H1 (cell line): ENCODE data around the gene DCLK1.

Experiments
- CREB1 ChIP-seq: IDR thresholded peaks from 2 replicates; pipeline ENCODE4 v1.6.1; 2012; ENCODE audit warnings: inconsistent platforms
- EP300 ChIP-seq, 2 experiments: IDR thresholded peaks; 1 replicate in 1 of 2; 2 replicates in 1 of 2; pipeline ENCODE4 v1.6.1; 2011 to 2012; ENCODE audit warnings: low read depth in 2 of 2, low read length in 2 of 2, mild to moderate bottlenecking in 2 of 2, borderline replicate concordance in 1 of 2, inconsistent platforms in 1 of 2, moderate library complexity in 1 of 2
- POLR2A ChIP-seq, 2 experiments: IDR thresholded peaks; 1 replicate in 1 of 2; 2 replicates in 1 of 2; pipeline ENCODE4 v1.6.1; 2011; ENCODE audit warnings: low read depth in 2 of 2, low read length in 2 of 2, mild to moderate bottlenecking in 2 of 2; ENCODE audit errors: control extremely low read depth in 1 of 2
- TF ChIP-seq, protein P1 (sequence below): IDR thresholded peaks from 2 replicates; pipeline ENCODE4 v1.6.1; 2011; ENCODE audit warnings: low read depth, mild to moderate bottlenecking, low read length; ENCODE audit not compliant: insufficient read depth
- TF ChIP-seq, protein P2 (sequence below), 3 experiments: IDR thresholded peaks; 1 replicate in 2 of 3; 2 replicates in 1 of 3; pipeline versions ENCODE4 v1.5.1 to v1.6.1; 2011; ENCODE audit warnings: low read length in 3 of 3, mild to moderate bottlenecking in 3 of 3, inconsistent platforms in 2 of 3, low read depth in 1 of 3, moderate library complexity in 1 of 3; ENCODE audit not compliant: insufficient read depth in 1 of 3; ENCODE audit errors: control extremely low read depth in 1 of 3
- TF ChIP-seq, protein P3 (sequence below): IDR thresholded peaks from 2 replicates; pipeline ENCODE4 v1.6.1; 2012; ENCODE audit warnings: low read length, inconsistent platforms

DNA sequence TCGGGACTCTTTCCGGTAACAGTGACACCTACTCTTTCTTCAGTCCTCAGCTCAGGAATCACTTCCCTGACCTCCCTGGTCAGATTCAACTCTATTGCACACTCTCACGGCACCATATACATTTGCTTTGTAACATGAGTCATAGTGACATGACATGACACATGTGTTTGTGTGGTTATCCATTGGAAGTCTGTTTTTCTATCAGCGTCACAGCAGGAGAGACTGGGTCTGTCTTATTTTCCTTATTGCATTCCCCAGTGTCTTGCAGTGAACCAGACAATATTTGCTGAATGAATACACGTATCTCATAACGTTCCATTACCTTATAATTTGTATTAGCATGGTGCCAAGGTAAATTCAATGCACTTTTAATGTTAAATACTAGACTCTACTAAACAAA, 102.0 kb downstream of the DCLK1 start:
- TF ChIP-seq, protein P1, sequence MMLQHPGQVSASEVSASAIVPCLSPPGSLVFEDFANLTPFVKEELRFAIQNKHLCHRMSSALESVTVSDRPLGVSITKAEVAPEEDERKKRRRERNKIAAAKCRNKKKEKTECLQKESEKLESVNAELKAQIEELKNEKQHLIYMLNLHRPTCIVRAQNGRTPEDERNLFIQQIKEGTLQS: no peak
- TF ChIP-seq POLR2A (IDR thresholded peaks at IDR 0.05; ENCODE audit: control extremely low read depth in 1 of 2, low read depth in 2 of 2, low read length in 2 of 2): no peak
- TF ChIP-seq, protein P2, sequence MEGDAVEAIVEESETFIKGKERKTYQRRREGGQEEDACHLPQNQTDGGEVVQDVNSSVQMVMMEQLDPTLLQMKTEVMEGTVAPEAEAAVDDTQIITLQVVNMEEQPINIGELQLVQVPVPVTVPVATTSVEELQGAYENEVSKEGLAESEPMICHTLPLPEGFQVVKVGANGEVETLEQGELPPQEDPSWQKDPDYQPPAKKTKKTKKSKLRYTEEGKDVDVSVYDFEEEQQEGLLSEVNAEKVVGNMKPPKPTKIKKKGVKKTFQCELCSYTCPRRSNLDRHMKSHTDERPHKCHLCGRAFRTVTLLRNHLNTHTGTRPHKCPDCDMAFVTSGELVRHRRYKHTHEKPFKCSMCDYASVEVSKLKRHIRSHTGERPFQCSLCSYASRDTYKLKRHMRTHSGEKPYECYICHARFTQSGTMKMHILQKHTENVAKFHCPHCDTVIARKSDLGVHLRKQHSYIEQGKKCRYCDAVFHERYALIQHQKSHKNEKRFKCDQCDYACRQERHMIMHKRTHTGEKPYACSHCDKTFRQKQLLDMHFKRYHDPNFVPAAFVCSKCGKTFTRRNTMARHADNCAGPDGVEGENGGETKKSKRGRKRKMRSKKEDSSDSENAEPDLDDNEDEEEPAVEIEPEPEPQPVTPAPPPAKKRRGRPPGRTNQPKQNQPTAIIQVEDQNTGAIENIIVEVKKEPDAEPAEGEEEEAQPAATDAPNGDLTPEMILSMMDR (IDR thresholded peaks at IDR 0.05; ENCODE audit: control extremely low read depth in 1 of 3, insufficient read depth in 1 of 3, low read depth in 1 of 3, low read length in 3 of 3): no peak
- TF ChIP-seq CREB1: no peak
- no peak for TF ChIP-seq EP300 (IDR thresholded peaks at IDR 0.05; ENCODE audit: borderline replicate concordance in 1 of 2, low read depth in 2 of 2, low read length in 2 of 2)
- TF ChIP-seq, protein P3, sequence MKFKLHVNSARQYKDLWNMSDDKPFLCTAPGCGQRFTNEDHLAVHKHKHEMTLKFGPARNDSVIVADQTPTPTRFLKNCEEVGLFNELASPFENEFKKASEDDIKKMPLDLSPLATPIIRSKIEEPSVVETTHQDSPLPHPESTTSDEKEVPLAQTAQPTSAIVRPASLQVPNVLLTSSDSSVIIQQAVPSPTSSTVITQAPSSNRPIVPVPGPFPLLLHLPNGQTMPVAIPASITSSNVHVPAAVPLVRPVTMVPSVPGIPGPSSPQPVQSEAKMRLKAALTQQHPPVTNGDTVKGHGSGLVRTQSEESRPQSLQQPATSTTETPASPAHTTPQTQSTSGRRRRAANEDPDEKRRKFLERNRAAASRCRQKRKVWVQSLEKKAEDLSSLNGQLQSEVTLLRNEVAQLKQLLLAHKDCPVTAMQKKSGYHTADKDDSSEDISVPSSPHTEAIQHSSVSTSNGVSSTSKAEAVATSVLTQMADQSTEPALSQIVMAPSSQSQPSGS: no peak
